NCI-H526 (cell line): ENCODE results near the gene FAM72D.
"Not testable (repeated sequence)": the region's sequence is repeated elsewhere in the genome, so short reads cannot be mapped to it uniquely, and the experiment has no call there.

ENCODE experiments used
- DNase-seq, 2 experiments: peaks; one replicate each; lab custom pipeline; 2025; lab: John Stamatoyannopoulos, UW

Gene FAM72D

DNA sequence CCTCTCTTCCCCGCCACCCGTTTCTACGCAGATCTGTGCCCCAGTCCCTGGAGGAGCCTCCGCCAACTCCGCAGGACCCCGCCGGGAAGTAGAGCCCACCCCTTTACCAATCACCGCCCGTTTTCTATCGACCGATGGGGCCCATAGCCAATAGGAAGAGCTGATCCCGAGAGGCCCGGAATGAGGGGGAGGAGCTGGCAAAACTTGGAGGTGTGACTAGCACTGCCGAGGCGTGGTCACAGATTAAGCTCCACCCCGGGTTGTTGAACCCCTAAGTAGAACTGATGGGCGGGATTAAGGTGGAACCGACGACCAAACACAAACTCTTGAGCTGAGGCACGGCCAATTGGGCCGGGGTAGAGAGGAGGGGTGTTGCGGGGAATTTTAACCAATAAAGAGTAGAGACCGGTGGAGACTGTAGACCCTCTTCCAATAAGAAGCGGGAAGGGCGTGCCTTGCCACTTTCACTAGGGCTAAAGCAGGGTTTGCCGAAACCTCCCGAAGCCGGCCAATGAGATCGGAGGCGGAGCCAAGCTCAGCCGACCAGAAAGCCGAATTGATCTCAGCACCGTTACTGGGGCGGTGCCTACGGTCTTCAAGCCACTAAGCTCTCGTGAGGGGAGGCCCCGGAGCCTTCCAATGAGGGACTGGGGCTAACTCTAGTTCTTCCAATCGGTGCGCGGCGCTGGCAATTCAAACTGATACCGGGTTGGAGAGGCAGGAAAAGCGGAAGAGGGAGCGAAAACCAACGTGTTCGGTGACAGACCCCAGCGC, at the start of gene FAM72D, which contains the start of gene SRGAP2B:
TSS of gene FAM72D (plus strand) at position 691 of the 774 bp plus-strand sequence. CDS start 874 bp downstream, outside the sequence.
TSS of gene SRGAP2B (minus strand) at position 45 of the 774 bp plus-strand sequence. CDS start 2,427 bp downstream, outside the sequence.
- not testable (repeated sequence) for DNase-seq

- not testable (repeated sequence) for DNase-seq
Observed at GRCh38 chr1:145047553-145047952, 48.2 kb upstream of the FAM72D start.

- not testable (repeated sequence) for DNase-seq
Observed at GRCh38 chr1:145048181-145048856, 47.5 kb upstream of the FAM72D start.

GRCh38 chr1:145052019-145052776, 43.6 kb upstream of the FAM72D start:
- not testable (repeated sequence) for DNase-seq

DNA sequence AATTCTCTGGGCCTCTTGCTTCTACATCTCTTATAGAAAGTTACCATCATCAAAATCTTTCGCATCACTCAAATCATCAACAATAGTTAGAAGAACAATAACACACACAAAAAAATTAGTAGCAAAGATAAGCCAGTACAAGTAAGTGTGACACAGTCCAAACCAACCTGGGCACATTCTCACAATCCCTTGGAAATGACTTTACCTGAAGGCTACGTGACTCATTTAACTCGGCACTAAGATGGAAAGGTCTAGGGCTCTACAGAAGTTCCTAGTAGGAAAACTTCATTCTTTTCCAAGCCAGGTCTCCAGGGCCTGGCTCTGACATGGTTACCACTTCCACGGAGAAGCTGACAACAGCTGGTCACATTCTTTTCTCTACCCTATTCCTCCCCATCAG, 42.3 kb upstream of the FAM72D start:
- DNase-seq = not testable (repeated sequence)

DNA sequence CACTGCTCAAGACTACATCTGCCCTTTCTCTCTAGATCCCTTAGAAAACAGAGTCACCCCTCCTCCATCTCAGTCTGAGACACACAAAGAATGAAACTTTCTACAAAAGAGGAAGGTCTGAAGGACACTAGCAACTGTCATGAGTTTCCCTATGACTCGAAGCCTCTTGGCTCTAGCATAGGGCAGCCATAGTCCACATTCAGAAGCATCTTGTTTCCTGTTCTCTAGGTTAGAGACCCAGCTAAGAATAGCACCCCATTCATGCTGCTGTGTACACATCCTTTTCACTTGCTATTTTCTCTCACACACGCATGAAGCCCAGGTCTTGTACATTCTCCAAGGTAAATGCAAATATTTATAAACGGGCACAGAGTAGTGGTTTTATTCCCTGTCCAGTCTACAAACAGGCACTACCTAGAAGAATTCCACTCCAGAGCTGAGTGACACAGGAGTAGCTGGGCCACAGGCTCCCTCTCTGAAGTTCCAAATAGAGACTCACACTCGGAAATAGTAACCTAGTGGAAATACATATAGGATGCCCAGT, 40.5 kb upstream of the FAM72D start:
- not testable (repeated sequence) for DNase-seq

DNA sequence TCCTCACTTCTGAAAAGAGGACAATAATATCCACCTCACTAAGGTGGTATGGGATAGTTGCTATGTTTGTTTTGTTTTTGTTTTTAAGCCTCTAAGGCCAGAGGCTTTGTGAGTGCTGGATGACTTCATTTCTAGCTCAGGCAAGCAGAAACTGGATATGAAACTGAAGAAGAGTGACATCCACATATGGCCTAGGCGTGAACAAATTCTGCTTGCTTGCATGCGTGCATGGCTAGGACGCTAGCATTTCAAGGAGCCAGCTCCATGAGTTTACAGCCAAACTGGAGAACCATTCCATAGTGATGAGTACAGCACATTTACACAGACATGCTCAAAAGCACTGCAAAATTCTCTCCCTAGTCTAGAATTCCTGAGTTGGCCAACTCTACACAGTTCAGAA, 37.6 kb upstream of the FAM72D start:
- not testable (repeated sequence) for DNase-seq

GRCh38 chr1:145063285-145063684, 32.5 kb upstream of the FAM72D start:
- not testable (repeated sequence) for DNase-seq

DNA sequence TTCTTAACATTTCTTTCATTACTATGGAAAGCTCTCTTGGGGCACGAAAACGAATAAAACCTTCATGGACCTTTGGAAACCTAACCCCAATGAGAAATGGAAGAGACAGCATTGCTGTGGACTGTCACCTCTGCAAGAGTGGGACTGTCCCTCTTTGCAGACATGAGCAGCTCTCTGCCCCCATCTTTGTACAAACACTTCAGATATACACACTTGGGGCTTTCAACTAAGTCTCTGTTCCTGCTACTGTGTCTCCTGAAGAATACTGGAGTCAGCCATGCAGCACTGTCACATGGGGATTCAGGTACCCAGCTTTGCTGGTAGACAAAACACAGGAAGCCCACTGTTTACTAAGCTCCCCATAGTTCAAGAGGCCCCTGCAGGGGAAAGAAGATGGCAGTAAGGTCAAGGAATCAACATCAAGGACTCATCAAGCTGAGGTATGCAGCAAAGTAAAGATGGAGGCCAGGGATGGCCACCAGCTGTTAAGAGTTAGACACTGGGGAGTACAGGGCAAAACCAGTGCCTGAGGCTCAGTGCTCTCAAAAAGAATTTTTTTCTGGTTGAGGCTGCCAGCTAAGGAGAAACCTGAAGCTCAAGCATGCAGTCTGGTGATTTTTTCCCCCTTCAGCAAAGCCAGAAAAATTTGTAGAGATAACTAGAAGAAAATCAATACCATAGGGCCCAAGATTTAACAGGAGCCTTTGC, 31.7 kb upstream of the FAM72D start:
- not testable (repeated sequence) for DNase-seq

DNA sequence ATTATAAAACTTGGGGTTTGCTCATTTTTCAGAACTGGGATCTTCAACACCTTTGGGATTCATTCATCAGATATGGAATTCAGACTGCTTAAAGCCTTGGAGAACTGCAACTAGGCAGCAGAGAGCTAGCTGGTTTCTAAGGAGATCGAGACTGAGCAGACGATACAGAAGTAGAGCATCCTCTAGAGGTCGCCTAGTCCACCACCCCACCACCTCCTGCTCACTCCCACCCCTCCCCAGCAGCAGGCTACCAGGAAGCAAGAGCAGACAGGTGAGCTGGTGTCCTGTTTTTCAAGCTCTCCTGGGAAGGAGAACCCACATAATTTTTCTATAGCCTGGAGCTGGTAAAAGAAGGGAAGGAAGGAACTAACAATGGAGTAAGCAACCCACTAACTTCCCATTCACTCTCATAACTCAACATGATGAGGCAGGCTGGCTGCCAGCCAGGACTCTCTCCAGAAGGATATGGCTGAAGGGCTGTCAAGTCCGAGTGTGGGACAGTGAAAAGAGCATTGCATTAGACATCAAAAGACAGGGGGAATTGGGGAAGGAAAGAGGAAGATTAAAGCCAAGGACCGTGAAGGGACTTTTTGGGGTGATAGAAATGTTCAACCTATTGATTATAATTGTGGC, 30.5 kb upstream of the FAM72D start:
- DNase-seq = not testable (repeated sequence)

- not testable (repeated sequence) for DNase-seq
Observed at GRCh38 chr1:145066486-145066885, 29.3 kb upstream of the FAM72D start.

GRCh38 chr1:145071569-145071968, 24.2 kb upstream of the FAM72D start:
- not testable (repeated sequence) for DNase-seq

GRCh38 chr1:145074021-145074559, 21.7 kb upstream of the FAM72D start:
- DNase-seq = not testable (repeated sequence)

DNA sequence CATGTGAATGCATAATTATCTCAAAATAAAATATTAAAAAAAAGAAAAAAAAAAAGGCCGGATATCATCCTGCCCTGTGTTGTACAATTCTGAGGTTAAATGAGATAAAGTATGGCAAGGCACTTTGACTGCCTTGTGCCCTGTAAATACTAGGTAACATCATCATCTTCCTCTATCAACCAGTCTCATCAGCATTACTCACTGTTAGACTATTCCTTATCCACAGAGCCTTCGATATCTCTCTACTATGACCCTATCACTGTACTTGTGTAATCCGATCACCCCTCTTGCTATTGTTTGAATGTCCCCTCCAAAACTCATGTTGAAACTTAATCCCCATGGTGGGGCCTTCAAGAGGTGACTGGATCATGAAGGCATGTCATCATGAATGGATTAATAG, 18.9 kb upstream of the FAM72D start:
- DNase-seq = not testable (repeated sequence)

GRCh38 chr1:145077872-145078786, 17.6 kb upstream of the FAM72D start:
- DNase-seq = not testable (repeated sequence)

GRCh38 chr1:145078787-145079370, 16.9 kb upstream of the FAM72D start:
- not testable (repeated sequence) for DNase-seq

- not testable (repeated sequence) for DNase-seq
Observed at GRCh38 chr1:145079737-145080136, 16.0 kb upstream of the FAM72D start.

GRCh38 chr1:145080193-145080592, 15.6 kb upstream of the FAM72D start:
- not testable (repeated sequence) for DNase-seq
